ENCODE data around the gene CSF2RB. TPM values are rescaled to one million over a fixed set of nuclear protein-coding genes. Genes with fewer than 3 reads are reported as not detected.

CSF2RB gene
- total RNA-seq, 2 experiments from 2014 or later, result 0.14 TPM; not detected in 1

DNA sequence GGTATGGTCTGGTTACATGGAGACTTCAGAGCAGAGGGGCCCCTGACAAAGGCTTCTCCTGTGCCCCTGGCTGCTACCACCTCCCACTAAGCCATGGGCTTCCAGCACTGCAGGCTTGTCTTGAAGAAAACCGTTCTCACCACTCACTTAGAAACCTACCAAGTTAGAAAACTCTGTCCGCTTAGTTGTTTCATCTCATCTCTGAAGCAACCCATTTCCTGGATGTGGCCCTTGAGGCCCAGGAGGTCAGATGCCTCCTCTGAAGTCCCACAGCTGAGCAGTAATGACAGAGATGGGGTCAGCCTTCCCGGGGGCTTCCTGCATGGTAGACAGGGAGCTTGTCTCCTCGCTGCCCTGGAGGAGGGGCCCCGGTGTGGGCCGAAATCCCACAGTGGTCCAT is 12.9 kb downstream of the CSF2RB start:
- CTCF ChIA-PET, result interaction anchor here (1.6 kb wide), 1 partner anchor 70 kb away, joined by 5 read pairs; no protein-coding TSS in a partner anchor

DNA sequence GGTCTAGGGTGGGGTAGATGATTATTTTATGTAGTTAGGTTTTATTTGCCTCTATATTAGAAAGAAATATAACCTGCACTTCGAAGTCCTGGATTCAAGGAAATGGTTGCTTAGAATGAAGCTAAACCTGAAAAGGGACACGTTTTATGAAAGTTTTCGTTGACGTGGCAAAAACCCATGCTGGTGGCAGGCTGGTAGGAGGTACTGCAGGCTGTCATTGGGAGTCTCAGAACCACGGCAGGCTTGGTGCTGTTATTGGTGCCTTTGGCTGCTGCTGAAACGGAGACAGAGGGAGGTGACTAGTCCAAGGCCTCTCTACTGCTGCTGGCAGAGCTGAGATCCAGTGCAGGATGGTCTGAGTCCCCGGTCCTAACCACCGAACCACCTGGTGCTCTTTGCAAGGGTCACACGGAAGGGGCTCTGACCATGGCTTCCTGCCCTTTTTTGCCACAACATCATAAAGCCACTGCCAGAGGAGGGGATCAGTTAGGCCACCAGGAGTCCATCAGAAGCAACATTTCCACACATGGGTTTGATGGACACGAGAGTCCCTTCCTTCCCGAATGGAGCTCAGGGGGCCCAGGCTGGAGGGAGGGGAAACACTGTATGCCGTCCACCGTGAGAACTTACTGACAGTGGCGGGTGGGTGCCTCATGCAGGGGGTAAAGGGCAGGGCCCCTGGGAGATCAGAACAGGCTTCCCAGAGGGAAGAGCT is 13.4 kb downstream of the CSF2RB start:
- H3K36me3 Mint-ChIP-seq (ENCODE audit: low read depth), result no peaks in the 10 kb centered on the region
- intact Hi-C loops (cut with micrococcal nuclease), result no loop called here
- H3K27me3 Mint-ChIP-seq (ENCODE audit: low read depth), result peaks cover 11% of the 10 kb centered on the region
- DNase-seq, result no peak
- CTCF ChIA-PET, result interaction anchor here (1.6 kb wide), 1 partner anchor 70 kb away, joined by 5 read pairs; no protein-coding TSS in a partner anchor
- no peak overlapping the region for H3K27ac Mint-ChIP-seq
- H3K9me3 Mint-ChIP-seq, result no peaks in the 10 kb centered on the region
- no peaks in the 10 kb centered on the region for H3K4me1 Mint-ChIP-seq (ENCODE audit: low read depth)
- H3K4me3 Mint-ChIP-seq, result no peak overlapping the region

More for the DNA sequence above, 12.9 kb downstream of the CSF2RB start:
- Mint-ChIP-seq H3K36me3 (ENCODE audit: low read depth) (no peaks in the 10 kb centered on the region), H3K4me1 (ENCODE audit: low read depth) (peaks cover 1% of the 10 kb centered on the region), H3K27me3 (ENCODE audit: low read depth) (peaks cover 11% of the 10 kb centered on the region), H3K4me3 (no peak overlapping the region), H3K27ac (no peak overlapping the region), H3K9me3 (no peaks in the 10 kb centered on the region)
- intact Hi-C loops (cut with micrococcal nuclease), result no loop called here
- DNase-seq, result no peak

DNA sequence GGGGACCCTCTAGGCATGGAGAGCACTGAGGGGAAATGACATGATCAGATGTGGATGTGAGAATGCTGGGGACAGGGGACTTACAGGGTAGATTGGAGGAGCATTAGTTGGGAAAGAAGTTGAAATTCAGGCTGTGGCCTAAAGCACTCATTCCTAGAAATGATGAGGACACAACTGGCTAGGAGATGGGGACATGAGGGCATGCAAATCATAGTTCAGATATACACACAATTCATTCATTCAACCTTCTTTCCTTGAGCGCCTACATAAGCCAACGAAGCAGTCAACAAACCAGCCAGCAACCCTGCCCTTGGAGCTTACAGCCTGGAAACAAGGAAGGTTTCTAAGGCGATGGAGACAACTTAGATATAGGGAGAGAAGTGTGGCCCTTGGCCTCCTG is 14.2 kb downstream of the CSF2RB start:
- H3K4me3 Mint-ChIP-seq, result no peak overlapping the region
- intact Hi-C loops (cut with micrococcal nuclease), result no loop called here
- H3K27me3 Mint-ChIP-seq (ENCODE audit: low read depth), result peaks cover 11% of the 10 kb centered on the region
- no peaks in the 10 kb centered on the region for H3K4me1 Mint-ChIP-seq (ENCODE audit: low read depth)
- H3K36me3 Mint-ChIP-seq (ENCODE audit: low read depth), result no peaks in the 10 kb centered on the region
- no peaks in the 10 kb centered on the region for H3K9me3 Mint-ChIP-seq
- CTCF ChIA-PET, result interaction anchor here (1.6 kb wide), 1 partner anchor 71 kb away, joined by 5 read pairs; no protein-coding TSS in a partner anchor
- H3K27ac Mint-ChIP-seq, result no peak overlapping the region
- DNase-seq, result no peak

DNA sequence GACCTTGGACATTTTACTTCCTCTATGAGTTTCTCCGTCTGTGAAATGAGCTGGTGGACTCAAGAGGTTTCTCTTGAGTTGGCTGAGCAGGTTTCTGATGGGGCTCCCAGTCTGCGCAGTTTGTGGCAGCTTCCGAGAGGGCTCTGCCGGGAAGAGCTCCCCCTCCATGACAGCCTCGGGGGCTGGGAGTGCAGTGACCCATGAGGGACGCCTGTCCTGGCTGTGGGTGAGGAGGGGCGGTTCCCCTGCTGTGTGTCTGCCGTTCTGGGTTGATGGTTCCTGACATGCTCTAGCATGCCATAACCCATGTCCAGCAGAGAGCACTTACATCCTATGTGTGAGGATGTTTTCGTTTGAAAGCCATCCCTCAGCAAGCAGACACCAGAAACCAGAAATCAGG is 14.8 kb downstream of the CSF2RB start:
- Mint-ChIP-seq H3K36me3 (ENCODE audit: low read depth) (no peaks in the 10 kb centered on the region), H3K27ac (no peak overlapping the region), H3K4me1 (ENCODE audit: low read depth) (no peaks in the 10 kb centered on the region), H3K4me3 (no peak overlapping the region), H3K9me3 (no peaks in the 10 kb centered on the region), H3K27me3 (ENCODE audit: low read depth) (peaks cover 11% of the 10 kb centered on the region)
- CTCF ChIA-PET, result no interaction called here
- intact Hi-C loops (cut with micrococcal nuclease), result no loop called here
- DNase-seq, result no peak

DNA sequence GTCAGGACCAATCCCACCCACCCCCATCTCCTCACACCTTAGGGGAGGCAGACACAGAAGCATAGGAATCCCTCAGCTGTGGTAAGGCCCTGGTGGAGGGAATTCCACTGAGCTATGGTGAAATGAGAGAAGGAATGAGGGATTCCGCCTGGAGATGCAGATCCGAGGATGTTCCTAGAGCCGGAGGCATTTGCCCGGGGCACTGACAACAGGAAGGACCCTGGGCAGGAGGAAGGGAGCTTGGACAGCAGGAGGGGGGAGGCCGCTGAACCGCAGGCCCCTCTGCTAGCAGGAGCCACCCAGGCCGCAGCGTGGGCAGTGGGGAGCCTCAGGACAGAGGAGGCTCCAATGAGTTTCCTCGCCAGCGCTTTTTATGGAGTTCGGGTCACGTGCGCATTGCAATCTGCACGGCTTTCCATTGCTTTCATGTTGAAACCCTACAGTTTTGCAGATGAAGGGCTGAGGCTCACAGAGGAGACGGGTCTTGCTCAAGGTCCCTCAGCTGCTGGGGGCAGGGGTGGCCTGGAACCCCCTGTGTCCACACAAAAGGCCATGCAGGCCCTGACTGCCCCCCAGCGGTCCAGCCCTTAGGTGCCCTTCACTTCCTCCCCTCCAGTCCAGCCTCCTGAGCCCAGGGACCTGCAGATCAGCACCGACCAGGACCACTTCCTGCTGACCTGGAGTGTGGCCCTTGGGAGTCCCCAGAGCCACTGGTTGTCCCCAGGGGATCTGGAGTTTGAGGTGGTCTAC is 15.5 kb downstream of the CSF2RB start:
- no peak overlapping the region for H3K27ac Mint-ChIP-seq
- no peak overlapping the region for H3K4me3 Mint-ChIP-seq
- intact Hi-C loops (cut with micrococcal nuclease), result no loop called here
- DNase-seq, result no peak
- CTCF ChIA-PET, result no interaction called here
- peaks cover 11% of the 10 kb centered on the region for H3K27me3 Mint-ChIP-seq (ENCODE audit: low read depth)
- no peaks in the 10 kb centered on the region for H3K4me1 Mint-ChIP-seq (ENCODE audit: low read depth)
- no peaks in the 10 kb centered on the region for H3K36me3 Mint-ChIP-seq (ENCODE audit: low read depth)
- H3K9me3 Mint-ChIP-seq, result no peaks in the 10 kb centered on the region

DNA sequence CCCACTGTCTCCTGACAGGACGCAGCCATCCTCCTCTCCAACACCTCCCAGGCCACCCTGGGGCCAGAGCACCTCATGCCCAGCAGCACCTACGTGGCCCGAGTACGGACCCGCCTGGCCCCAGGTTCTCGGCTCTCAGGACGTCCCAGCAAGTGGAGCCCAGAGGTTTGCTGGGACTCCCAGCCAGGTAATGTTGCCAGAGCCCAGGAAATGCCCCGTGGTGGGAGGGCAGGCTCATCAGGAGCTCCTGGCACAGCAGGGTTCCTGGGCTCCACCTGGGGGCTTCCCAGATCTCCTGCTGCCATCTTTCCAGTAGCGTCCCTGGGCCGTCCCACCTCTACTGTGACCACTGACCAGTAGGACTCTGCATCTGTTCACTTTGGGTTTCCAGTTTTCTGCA is 16.2 kb downstream of the CSF2RB start:
- no peak overlapping the region for H3K4me3 Mint-ChIP-seq
- CTCF ChIA-PET, result interaction anchor here (0.7 kb wide), 1 partner anchor 284 kb away, joined by 3 read pairs; no protein-coding TSS in a partner anchor
- no peaks in the 10 kb centered on the region for H3K9me3 Mint-ChIP-seq
- intact Hi-C loops (cut with micrococcal nuclease), result no loop called here
- H3K4me1 Mint-ChIP-seq (ENCODE audit: low read depth), result no peaks in the 10 kb centered on the region
- H3K36me3 Mint-ChIP-seq (ENCODE audit: low read depth), result no peaks in the 10 kb centered on the region
- DNase-seq, result no peak
- no peak overlapping the region for H3K27ac Mint-ChIP-seq
- peaks cover 6% of the 10 kb centered on the region for H3K27me3 Mint-ChIP-seq (ENCODE audit: low read depth)

DNA sequence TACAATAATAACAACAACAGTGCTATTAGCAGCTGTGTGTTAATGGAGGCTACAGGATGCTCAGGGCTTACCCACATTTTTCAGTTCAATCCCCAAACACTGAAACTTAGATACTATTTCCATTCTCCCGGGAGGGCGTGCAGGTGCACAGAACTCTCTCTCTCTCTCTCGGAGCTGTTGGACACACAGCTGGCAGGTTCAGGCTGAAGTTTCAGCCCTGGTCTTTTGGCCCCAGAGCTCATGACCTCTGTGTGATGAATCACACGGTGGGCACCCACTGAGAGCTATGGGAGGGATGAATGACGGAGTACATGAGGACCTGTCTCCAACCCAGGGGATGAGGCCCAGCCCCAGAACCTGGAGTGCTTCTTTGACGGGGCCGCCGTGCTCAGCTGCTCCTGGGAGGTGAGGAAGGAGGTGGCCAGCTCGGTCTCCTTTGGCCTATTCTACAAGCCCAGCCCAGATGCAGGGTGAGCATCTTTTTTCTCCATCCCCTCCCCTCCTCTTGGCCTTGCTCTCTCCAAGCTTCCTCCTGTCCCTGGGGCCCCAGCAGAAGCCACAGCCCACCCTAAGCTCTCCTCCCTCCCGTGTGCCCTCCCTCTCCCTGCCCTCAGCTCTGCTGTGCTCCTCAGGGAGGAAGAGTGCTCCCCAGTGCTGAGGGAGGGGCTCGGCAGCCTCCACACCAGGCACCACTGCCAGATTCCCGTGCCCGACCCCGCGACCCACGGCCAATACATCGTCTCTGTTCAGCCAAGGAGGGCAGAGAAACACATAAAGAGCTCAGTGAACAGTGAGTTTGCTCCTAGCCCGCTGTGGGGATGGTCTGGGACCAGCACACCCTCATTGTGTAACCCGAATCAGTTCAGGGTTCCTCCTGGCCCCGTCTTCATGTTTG is 16.9 kb downstream of the CSF2RB start:
- Mint-ChIP-seq H3K27me3 (ENCODE audit: low read depth) (no peaks in the 10 kb centered on the region), H3K4me3 (no peak overlapping the region), H3K27ac (no peak overlapping the region), H3K36me3 (ENCODE audit: low read depth) (no peaks in the 10 kb centered on the region), H3K9me3 (no peaks in the 10 kb centered on the region), H3K4me1 (ENCODE audit: low read depth) (no peaks in the 10 kb centered on the region)
- intact Hi-C loops (cut with micrococcal nuclease), result no loop called here
- CTCF ChIA-PET, result interaction anchor here (0.6 to 0.7 kb wide), 2 partner anchors 13 to 284 kb away, joined by 3 read pairs; no protein-coding TSS in a partner anchor
- DNase-seq, result no peak

DNA sequence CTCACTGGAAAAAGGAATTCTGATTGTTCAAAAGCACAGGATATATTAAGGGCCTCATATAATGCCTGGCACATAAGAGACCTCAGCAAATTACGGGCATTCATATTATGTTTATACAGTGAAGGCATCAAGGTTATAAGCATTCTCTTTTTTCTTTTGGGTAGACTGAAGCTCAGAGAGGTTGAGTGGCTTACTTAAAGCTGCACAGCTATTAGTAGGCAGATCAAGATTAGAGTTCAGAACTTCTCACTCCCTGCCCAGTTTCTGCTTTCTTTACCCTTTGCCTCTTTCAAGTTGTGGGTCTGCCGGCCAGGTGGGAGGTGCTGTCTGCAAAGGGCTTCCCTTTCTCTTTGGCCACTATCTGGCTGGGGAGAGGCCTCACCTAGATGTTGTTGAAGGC is 18.0 kb downstream of the CSF2RB start:
- CTCF ChIA-PET, result no interaction called here
- Mint-ChIP-seq H3K27ac (no peak overlapping the region), H3K4me3 (no peak overlapping the region), H3K36me3 (ENCODE audit: low read depth) (no peaks in the 10 kb centered on the region), H3K4me1 (ENCODE audit: low read depth) (no peaks in the 10 kb centered on the region), H3K27me3 (ENCODE audit: low read depth) (no peaks in the 10 kb centered on the region), H3K9me3 (no peaks in the 10 kb centered on the region)
- DNase-seq, result no peak
- intact Hi-C loops (cut with micrococcal nuclease), result no loop called here

DNA sequence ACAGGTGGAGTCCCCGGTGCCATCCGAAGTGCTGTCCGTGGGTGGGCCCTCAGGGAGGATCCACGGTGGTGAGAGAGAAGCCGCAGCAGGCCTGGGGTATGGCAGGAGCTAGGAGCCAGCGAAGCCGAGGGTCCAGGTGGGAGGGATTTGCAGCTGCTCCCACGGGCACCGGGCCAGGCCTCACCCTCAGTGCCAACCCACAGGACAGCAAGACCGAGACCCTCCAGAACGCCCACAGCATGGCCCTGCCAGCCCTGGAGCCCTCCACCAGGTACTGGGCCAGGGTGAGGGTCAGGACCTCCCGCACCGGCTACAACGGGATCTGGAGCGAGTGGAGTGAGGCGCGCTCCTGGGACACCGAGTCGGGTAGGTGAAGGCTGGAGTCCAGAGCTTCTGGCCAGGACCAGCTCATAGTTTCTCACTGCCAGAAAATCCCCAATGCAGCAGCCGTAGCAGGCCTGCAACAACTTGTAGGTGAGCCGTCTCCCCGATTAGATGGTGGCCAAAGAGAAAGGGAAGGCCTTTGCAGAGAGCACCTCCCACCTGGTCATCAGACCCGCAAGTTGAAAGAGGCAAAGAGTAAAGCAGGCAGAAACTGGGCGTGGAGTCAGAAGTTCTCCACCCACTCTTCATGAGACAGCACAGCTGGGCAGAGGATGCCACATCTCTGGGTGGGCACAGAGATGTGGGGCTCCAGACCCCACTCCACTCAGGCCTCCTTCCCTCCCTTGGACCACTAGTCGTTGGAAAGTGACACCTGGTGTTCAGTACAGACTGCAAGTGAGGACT is 20.4 kb downstream of the CSF2RB start:
- Mint-ChIP-seq H3K9me3 (no peaks in the 10 kb centered on the region), H3K27me3 (ENCODE audit: low read depth) (no peaks in the 10 kb centered on the region), H3K4me1 (ENCODE audit: low read depth) (no peaks in the 10 kb centered on the region), H3K36me3 (ENCODE audit: low read depth) (no peaks in the 10 kb centered on the region), H3K27ac (no peak overlapping the region), H3K4me3 (no peak overlapping the region)
- CTCF ChIA-PET, result interaction anchor here (1.9 kb wide), 1 partner anchor 44 kb away, joined by 4 read pairs; no protein-coding TSS in a partner anchor
- no peak for DNase-seq
- intact Hi-C loops (cut with micrococcal nuclease), result no loop called here

DNA sequence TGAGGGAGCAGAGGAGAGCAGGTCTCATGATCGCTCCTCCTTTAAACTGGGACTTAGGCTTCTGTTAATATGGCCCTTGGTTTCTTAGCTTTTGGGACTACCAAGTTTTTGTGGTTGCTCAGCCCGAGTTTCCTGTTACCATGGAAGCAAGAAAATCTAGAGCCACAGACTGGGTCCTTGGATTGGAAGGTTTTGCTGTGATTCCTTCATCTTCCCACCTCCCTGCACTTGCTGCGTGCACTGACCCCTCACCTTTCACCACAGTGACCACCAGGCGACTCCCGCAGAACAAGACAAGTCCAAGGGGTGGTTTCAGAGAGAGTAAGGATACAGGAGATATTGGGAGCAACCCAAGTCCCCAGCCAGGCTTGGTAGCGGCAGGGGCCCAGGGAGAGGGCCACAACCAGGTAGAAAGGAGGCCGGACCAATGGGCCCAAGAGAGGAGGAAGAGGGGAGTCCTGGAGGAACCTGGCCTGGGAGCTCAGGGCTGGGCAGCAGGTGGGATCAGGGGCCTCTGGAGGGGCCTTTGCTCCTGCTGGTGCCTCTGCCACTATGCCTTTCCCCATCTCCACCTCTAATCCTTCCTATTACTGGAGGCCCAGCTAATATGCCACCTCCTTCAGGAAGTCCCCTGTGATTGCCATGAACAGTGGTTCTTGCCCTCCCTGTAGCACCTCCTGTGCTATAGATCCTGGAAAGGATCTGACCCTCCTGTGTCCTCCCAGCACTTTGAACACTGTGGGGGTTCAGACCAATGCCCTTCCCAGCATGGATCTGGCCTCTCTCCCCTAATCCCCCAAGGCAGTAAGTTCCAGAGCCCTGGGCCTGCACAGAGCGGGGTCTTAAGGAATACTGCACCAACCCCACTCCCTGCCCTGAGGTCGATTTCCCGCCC is 21.2 kb downstream of the CSF2RB start:
- Mint-ChIP-seq H3K9me3 (no peaks in the 10 kb centered on the region), H3K36me3 (ENCODE audit: low read depth) (no peaks in the 10 kb centered on the region), H3K4me3 (no peak overlapping the region), H3K4me1 (ENCODE audit: low read depth) (no peaks in the 10 kb centered on the region), H3K27ac (no peak overlapping the region), H3K27me3 (ENCODE audit: low read depth) (no peaks in the 10 kb centered on the region)
- DNase-seq, result no peak
- CTCF ChIA-PET, result interaction anchor here (0.7 to 1.9 kb wide), 2 partner anchors 43 to 222 kb away, joined by 3 to 4 read pairs; no protein-coding TSS in a partner anchor
- intact Hi-C loops (cut with micrococcal nuclease), result no loop called here

DNA sequence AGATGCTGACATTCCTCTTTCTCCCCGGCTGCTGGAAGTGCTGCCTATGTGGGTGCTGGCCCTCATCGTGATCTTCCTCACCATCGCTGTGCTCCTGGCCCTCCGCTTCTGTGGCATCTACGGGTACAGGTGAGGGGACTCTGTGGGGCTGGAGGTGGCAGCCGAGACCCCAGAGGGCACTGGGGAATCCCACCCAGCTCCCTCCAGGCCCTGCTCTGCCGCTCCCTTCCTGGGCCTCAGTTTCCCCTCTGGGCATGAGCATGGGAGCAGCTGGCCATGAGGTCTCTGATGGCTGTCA is 21.8 kb downstream of the CSF2RB start:
- DNase-seq, result no peak
- Mint-ChIP-seq H3K9me3 (no peaks in the 10 kb centered on the region), H3K27me3 (ENCODE audit: low read depth) (no peaks in the 10 kb centered on the region), H3K36me3 (ENCODE audit: low read depth) (no peaks in the 10 kb centered on the region), H3K27ac (no peak overlapping the region), H3K4me1 (ENCODE audit: low read depth) (no peaks in the 10 kb centered on the region), H3K4me3 (no peak overlapping the region)
- CTCF ChIA-PET, result interaction anchor here (0.7 kb wide), 1 partner anchor 221 kb away, joined by 3 read pairs; no protein-coding TSS in a partner anchor
- intact Hi-C loops (cut with micrococcal nuclease), result no loop called here

Data from activated naive CD4-positive, alpha-beta T cell treated with anti-CD3 and anti-CD28 coated beads for 36 hours (primary cell).